Epithelial cell of umbilical artery (primary cell): ENCODE measurements around the gene CYP2A13. TPM values are rescaled to one million over a fixed set of nuclear protein-coding genes. Genes with fewer than 3 reads are reported as not detected.

ENCODE experiments used
- total RNA-seq: library from RNA; depleted of rRNA; stranded (reverse); fragments of >200 nt; gene quantifications from 2 replicates; pipeline ENCODE4 v1.2.3, GENCODE V29; 2014

CYP2A13 gene
- not detected in 2 replicates for total RNA-seq

GRCh38 chr19:41088151-41088550 is at the start of gene CYP2A13:
Gene CYP2A13, plus strand, starts transcription at chr19:41088451. Its CDS starts 21 bp downstream, at chr19:41088472.

GRCh38 chr19:41114132-41114531 is 25.9 kb downstream of the CYP2A13 start, which contains the start of gene CYP2F1:
Gene CYP2F1, plus strand, starts transcription at chr19:41114432. Its CDS starts 1,757 bp downstream, at chr19:41116189.

Other genes starting within 250 kb of the CYP2A13 start
- gene CYP2A6, start 238.0 kb upstream of the CYP2A13 start, total RNA-seq: not detected in 2 replicates
- not detected in 2 replicates for gene CYP2A7, start 206.2 kb upstream of the CYP2A13 start, total RNA-seq
- not detected in 2 replicates for gene CYP2B6, start 97.2 kb upstream of the CYP2A13 start, total RNA-seq
- not detected in 2 replicates for gene CYP2F1, start 26.0 kb downstream of the CYP2A13 start, total RNA-seq
- not detected in 2 replicates for gene CYP2S1, start 104.8 kb downstream of the CYP2A13 start, total RNA-seq
- gene AXL, start 130.8 kb downstream of the CYP2A13 start, total RNA-seq: 76.3 and 92.6 TPM in 2 replicates
- 45.9 and 54.9 TPM in 2 replicates for gene HNRNPUL1, start 175.9 kb downstream of the CYP2A13 start, total RNA-seq
- 5.5 TPM in 2 replicates for gene CCDC97, start 221.7 kb downstream of the CYP2A13 start, total RNA-seq